Endothelial cell of umbilical vein (primary cell): ENCODE results near the gene NDUFAF2.

Experiments used
- CTCF ChIP-seq, 2 donors: IDR thresholded peaks; 1 replicate in 1 of 2; 2 replicates in 1 of 2; pipeline ENCODE4 v1.5.1; 2011; ENCODE audit warnings: low read length in 2 of 2, mild to moderate bottlenecking in 2 of 2, moderate library complexity in 2 of 2, control low read depth in 1 of 2, inconsistent platforms in 1 of 2, low read depth in 1 of 2; ENCODE audit not compliant: insufficient read depth in 1 of 2; ENCODE audit errors: extremely low read depth in 1 of 2
- EZH2 ChIP-seq: IDR thresholded peaks from 2 replicates; pipeline ENCODE4 v1.6.1; 2012; ENCODE audit warnings: borderline replicate concordance, low read depth, mild to moderate bottlenecking, moderate library complexity, low read length, inconsistent platforms; ENCODE audit not compliant: severe bottlenecking
- MAX ChIP-seq: IDR thresholded peaks from 2 replicates; pipeline ENCODE4 v1.6.1; 2011; ENCODE audit not compliant: insufficient read depth, insufficient read length
- POLR2A ChIP-seq: IDR thresholded peaks from 2 replicates; pipeline ENCODE4 v1.6.1; 2012; ENCODE audit warnings: low read depth, mild to moderate bottlenecking, control low read depth, low read length
- POLR2AphosphoS5 ChIP-seq: IDR thresholded peaks from 2 replicates; pipeline ENCODE4 v1.6.1; 2012; ENCODE audit warnings: low read depth, mild to moderate bottlenecking, control low read depth, low read length, moderate library complexity; ENCODE audit not compliant: insufficient read depth

- TF ChIP-seq CTCF (IDR thresholded peaks at IDR 0.05; ENCODE audit: extremely low read depth in 1 of 2, insufficient read depth in 1 of 2, low read depth in 1 of 2, low read length in 2 of 2) (no peak), EZH2 (no peak), MAX (no peak), POLR2A (no peak), POLR2AphosphoS5 (no peak)
Observed at GRCh38 chr5:61100437-61100836, 155.4 kb downstream of the NDUFAF2 start.
